WTC11 (cell line): Measurements from ENCODE around the gene CCDC88A.

Source experiments
- ATF3 ChIP-seq: sonication (generic); formaldehyde crosslinking; conservative IDR thresholded peaks from 2 replicates; pipeline ENCODE4 v1.8.1; 2022; ENCODE audit warnings: mild to moderate bottlenecking, missing genetic modification reagents
- IRF2 ChIP-seq: sonication (generic); formaldehyde crosslinking; IDR thresholded peaks from 2 replicates; pipeline ENCODE4 v1.8.0; 2022; ENCODE audit warnings: low read depth, missing genetic modification reagents, borderline replicate concordance
- PRDM15 ChIP-seq: sonication (generic); formaldehyde crosslinking; IDR thresholded peaks from 2 replicates; pipeline ENCODE4 v1.8.0; 2022; ENCODE audit warnings: missing genetic modification reagents

- TF ChIP-seq PRDM15 (CRISPR knock-in tag) (no peak), IRF2 (CRISPR knock-in tag) (no peak), ATF3 (no peak)
Observed at GRCh38 chr2:55252832-55253231, 166.8 kb downstream of the CCDC88A start.
